GM18499 (cell line): Measurements from ENCODE around the gene ZNF860.
A peak's percentile ranks its signal among the peaks of the same experiment; 100 is the strongest.
"Not testable (repeated sequence)": the region's sequence is repeated elsewhere in the genome, so short reads cannot be mapped to it uniquely, and the experiment has no call there.

Experiments
- ATAC-seq: cut with Tn5 transposase; IDR thresholded peaks from one replicate; pipeline ENCODE4 v1.9.1; 2021; ENCODE audit warnings: moderate number of reproducible peaks; ENCODE audit not compliant: insufficient read depth, unreplicated experiment

Gene ZNF860

GRCh38 chr3:31992995-31993394, 11.4 kb downstream of the ZNF860 start:
- ATAC-seq, result not testable (repeated sequence)

GRCh38 chr3:31993843-31994242, 12.3 kb downstream of the ZNF860 start:
- ATAC-seq, result no peak

GRCh38 chr3:31995026-31995425, 13.5 kb downstream of the ZNF860 start:
- ATAC-seq, result not testable (repeated sequence)

GRCh38 chr3:31996195-31996594, 14.6 kb downstream of the ZNF860 start:
- no peak for ATAC-seq

- ATAC-seq, result no peak
Observed at GRCh38 chr3:31997500-31997899, 15.9 kb downstream of the ZNF860 start.

- ATAC-seq, result peak; percentile 64
Observed at GRCh38 chr3:31999907-32000439, 18.4 kb downstream of the ZNF860 start.

- ATAC-seq, result no peak
Observed at GRCh38 chr3:32000877-32001276, 19.3 kb downstream of the ZNF860 start.

- no peak for ATAC-seq
Observed at GRCh38 chr3:32002561-32003368, 21.2 kb downstream of the ZNF860 start.

GRCh38 chr3:32003380-32003779, 21.8 kb downstream of the ZNF860 start:
- no peak for ATAC-seq

- ATAC-seq, result no peak
Observed at GRCh38 chr3:32004113-32004765, 22.7 kb downstream of the ZNF860 start.

GRCh38 chr3:32009101-32009500, 27.6 kb downstream of the ZNF860 start:
- no peak for ATAC-seq

GRCh38 chr3:32009957-32010356, 28.4 kb downstream of the ZNF860 start:
- no peak for ATAC-seq

- ATAC-seq, result not testable (repeated sequence)
Observed at GRCh38 chr3:32010699-32011098, 29.1 kb downstream of the ZNF860 start.

- not testable (repeated sequence) for ATAC-seq
Observed at GRCh38 chr3:32015638-32016037, 34.1 kb downstream of the ZNF860 start.

GRCh38 chr3:32017286-32017685, 35.7 kb downstream of the ZNF860 start:
- no peak for ATAC-seq

GRCh38 chr3:32018757-32019564, 37.4 kb downstream of the ZNF860 start:
- ATAC-seq, result no peak

GRCh38 chr3:32021155-32021554, 39.6 kb downstream of the ZNF860 start:
- no peak for ATAC-seq

- ATAC-seq, result no peak
Observed at GRCh38 chr3:32021748-32022147, 40.2 kb downstream of the ZNF860 start.

- no peak for ATAC-seq
Observed at GRCh38 chr3:32022947-32023346, 41.4 kb downstream of the ZNF860 start.

GRCh38 chr3:32026593-32026992, 45.0 kb downstream of the ZNF860 start:
- no peak for ATAC-seq

- no peak for ATAC-seq
Observed at GRCh38 chr3:32037932-32038267, 56.4 kb downstream of the ZNF860 start.
